C4-2B (cell line): ENCODE data around the gene TRIM56.
"Not testable (repeated sequence)": the region's sequence is repeated elsewhere in the genome, so short reads cannot be mapped to it uniquely, and the experiment has no call there.

Source experiments
- ZFX ChIP-seq: fragments of 450-650 bp; IDR thresholded peaks from 2 replicates; pipeline ENCODE4 v1.6.1; 2017
- TF ChIP-seq, protein P1 (sequence below): fragments of 450-650 bp; conservative IDR thresholded peaks from 2 replicates; pipeline ENCODE4 v1.5.1; 2017; ENCODE audit warnings: mild to moderate bottlenecking

GRCh38 chr7:101064176-101064550 lies 21.1 kb upstream of the TRIM56 start:
- TF ChIP-seq, protein P1, sequence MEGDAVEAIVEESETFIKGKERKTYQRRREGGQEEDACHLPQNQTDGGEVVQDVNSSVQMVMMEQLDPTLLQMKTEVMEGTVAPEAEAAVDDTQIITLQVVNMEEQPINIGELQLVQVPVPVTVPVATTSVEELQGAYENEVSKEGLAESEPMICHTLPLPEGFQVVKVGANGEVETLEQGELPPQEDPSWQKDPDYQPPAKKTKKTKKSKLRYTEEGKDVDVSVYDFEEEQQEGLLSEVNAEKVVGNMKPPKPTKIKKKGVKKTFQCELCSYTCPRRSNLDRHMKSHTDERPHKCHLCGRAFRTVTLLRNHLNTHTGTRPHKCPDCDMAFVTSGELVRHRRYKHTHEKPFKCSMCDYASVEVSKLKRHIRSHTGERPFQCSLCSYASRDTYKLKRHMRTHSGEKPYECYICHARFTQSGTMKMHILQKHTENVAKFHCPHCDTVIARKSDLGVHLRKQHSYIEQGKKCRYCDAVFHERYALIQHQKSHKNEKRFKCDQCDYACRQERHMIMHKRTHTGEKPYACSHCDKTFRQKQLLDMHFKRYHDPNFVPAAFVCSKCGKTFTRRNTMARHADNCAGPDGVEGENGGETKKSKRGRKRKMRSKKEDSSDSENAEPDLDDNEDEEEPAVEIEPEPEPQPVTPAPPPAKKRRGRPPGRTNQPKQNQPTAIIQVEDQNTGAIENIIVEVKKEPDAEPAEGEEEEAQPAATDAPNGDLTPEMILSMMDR, result not testable (repeated sequence)
- not testable (repeated sequence) for TF ChIP-seq ZFX
